ENCODE results near the gene UBASH3A.

Gene UBASH3A

GRCh38 chr21:42391297-42391696 lies 12.4 kb upstream of the UBASH3A start:
- Histone ChIP-seq H3K27me3 (peaks cover 0 to 4% (median 0%) of the 10 kb centered on the region in 11 experiments; a peak in 2 of 22 replicates), H3K27ac (no peak overlapping the region), H3K4me3 (no peak overlapping the region), H4K20me1 (no peaks in the 10 kb centered on the region), H3K4me2 (peak overlapping the region in 4 of 11 experiments; percentile 59 to 86 (median 78); a peak in 7 of 22 replicates), H3K4me1 (peaks cover 57 to 96% (median 76%) of the 10 kb centered on the region in 10 experiments), H3K9ac (no peak overlapping the region), H3K9me3 (replicated peaks in 1 of 11) (no peaks in the 10 kb centered on the region), H3K36me3 (peaks cover 0 to 8% (median 0%) of the 10 kb centered on the region in 11 experiments; a peak in 1 of 22 replicates)
- no peak for TF ChIP-seq Cebpa-rat (IDR thresholded peaks at IDR 0.05)

- peaks cover 0 to 19% (median 0%) of the 10 kb centered on the region in 11 experiments; a peak in 4 of 22 replicates for H3K27me3 ChIP-seq
These were observed 10.8 kb upstream of the UBASH3A start for GRCh38 chr21:42392731-42393442.

DNA sequence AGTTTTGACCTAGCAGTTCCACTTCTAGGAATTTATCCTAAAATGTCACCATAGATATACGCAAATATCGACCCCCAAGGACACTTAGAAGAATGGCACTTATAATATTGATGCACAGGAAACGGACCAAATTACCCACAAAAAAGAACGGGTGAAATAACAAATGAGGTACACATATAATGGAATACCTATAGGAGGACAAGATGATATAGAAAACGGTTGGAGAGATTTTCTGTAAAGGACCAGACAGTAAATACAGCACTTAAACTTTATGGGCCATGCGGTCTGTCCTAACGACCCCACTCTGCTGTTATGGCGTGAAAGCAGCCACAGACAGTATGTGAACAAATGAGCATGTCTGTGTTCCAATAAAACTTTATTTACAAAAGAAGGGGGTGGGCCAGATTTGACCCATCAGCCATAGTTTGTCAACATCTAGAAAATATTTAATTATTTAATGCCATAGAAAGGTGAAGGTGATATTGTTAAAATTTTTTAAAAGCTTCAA lies 10.2 kb upstream of the UBASH3A start:
- Histone ChIP-seq H3K27ac (peak overlapping the region in 2 of 11 experiments; percentile 19 to 24; a peak in 1 of 22 replicates), H3K4me2 (peak overlapping the region; percentile 56 to 86 (median 69)), H3K4me3 (no peak overlapping the region), H4K20me1 (no peaks in the 10 kb centered on the region), H3K9ac (no peak overlapping the region), H3K36me3 (peaks cover 0 to 2% (median 0%) of the 10 kb centered on the region in 11 experiments; a peak in 1 of 22 replicates), H3K4me1 (peaks cover 54 to 97% (median 78%) of the 10 kb centered on the region in 10 experiments), H3K9me3 (replicated peaks in 1 of 11) (no peaks in the 10 kb centered on the region), H3K27me3 (peaks cover 0 to 22% (median 0%) of the 10 kb centered on the region in 11 experiments; a peak in 4 of 22 replicates)
- TF ChIP-seq Cebpa-rat (IDR thresholded peaks at IDR 0.05): no peak

More at GRCh38 chr21:42392731-42393442, 10.8 kb upstream of the UBASH3A start:
- H3K36me3 ChIP-seq: peaks cover 0 to 8% (median 0%) of the 10 kb centered on the region in 11 experiments; a peak in 1 of 22 replicates
- TF ChIP-seq Cebpa-rat (IDR thresholded peaks at IDR 0.05): no peak
- peak overlapping the region in 5 of 11 experiments; percentile 12 to 37 (median 24); a peak in 5 of 22 replicates for H3K27ac ChIP-seq
- peaks cover 52 to 97% (median 78%) of the 10 kb centered on the region in 10 experiments for H3K4me1 ChIP-seq
- H3K4me3 ChIP-seq: no peak overlapping the region
- no peaks in the 10 kb centered on the region for H3K9me3 ChIP-seq (replicated peaks in 1 of 11)
- no peak overlapping the region; a peak in 1 of 22 replicates for H3K9ac ChIP-seq
- H3K4me2 ChIP-seq: peak overlapping the region; percentile 56 to 86 (median 69)
- H4K20me1 ChIP-seq: no peaks in the 10 kb centered on the region

- Histone ChIP-seq H3K4me2 (peak overlapping the region; percentile 37 to 92 (median 78); a peak in 21 of 22 replicates), H3K27ac (peak overlapping the region in 1 of 11 experiments; percentile 53; a peak in 1 of 22 replicates), H3K36me3 (no peaks in the 10 kb centered on the region)
These were observed 8.4 kb upstream of the UBASH3A start for GRCh38 chr21:42395302-42395701.

GRCh38 chr21:42395905-42396651 lies 7.6 kb upstream of the UBASH3A start, which contains the start of gene TMPRSS3:
TSS of gene TMPRSS3 (minus strand) at chr21:42396052. CDS start at chr21:42395417, 635 bp downstream.
- Histone ChIP-seq H3K9ac (peak within 1 kb of the TSS in 4 of 11 experiments; percentile 32 to 51 (median 48); a peak in 6 of 22 replicates), H3K4me1 (peaks cover 41 to 87% (median 67%) of the 10 kb centered on the region in 10 experiments), H4K20me1 (no peaks in the 10 kb centered on the region), H3K27me3 (peaks cover 0 to 22% (median 0%) of the 10 kb centered on the region in 11 experiments; a peak in 4 of 22 replicates), H3K9me3 (replicated peaks in 1 of 11) (peaks cover 0 to 2% (median 0%) of the 10 kb centered on the region in 11 experiments; a peak in 4 of 22 replicates), H3K4me3 (peak within 1 kb of the TSS in 3 of 10 experiments; percentile 10 to 41 (median 22); a peak in 3 of 20 replicates), H3K4me2 (peak within 1 kb of the TSS; percentile 37 to 92 (median 78)), H3K36me3 (no peaks in the 10 kb centered on the region), H3K27ac (peak within 1 kb of the TSS in 5 of 11 experiments; percentile 2 to 74 (median 53); a peak in 7 of 22 replicates)
- TF ChIP-seq Cebpa-rat (IDR thresholded peaks at IDR 0.05): no peak

More at GRCh38 chr21:42395302-42395701, 8.4 kb upstream of the UBASH3A start:
- peak overlapping the region in 2 of 10 experiments; percentile 17 to 22; a peak in 2 of 20 replicates for H3K4me3 ChIP-seq
- TF ChIP-seq Cebpa-rat (IDR thresholded peaks at IDR 0.05): no peak
- peaks cover 0 to 22% (median 0%) of the 10 kb centered on the region in 11 experiments; a peak in 4 of 22 replicates for H3K27me3 ChIP-seq
- H3K4me1 ChIP-seq: peaks cover 41 to 95% (median 71%) of the 10 kb centered on the region in 10 experiments
- H3K9ac ChIP-seq: no peak overlapping the region
- H4K20me1 ChIP-seq: no peaks in the 10 kb centered on the region
- H3K9me3 ChIP-seq (replicated peaks in 1 of 11): no peaks in the 10 kb centered on the region

DNA sequence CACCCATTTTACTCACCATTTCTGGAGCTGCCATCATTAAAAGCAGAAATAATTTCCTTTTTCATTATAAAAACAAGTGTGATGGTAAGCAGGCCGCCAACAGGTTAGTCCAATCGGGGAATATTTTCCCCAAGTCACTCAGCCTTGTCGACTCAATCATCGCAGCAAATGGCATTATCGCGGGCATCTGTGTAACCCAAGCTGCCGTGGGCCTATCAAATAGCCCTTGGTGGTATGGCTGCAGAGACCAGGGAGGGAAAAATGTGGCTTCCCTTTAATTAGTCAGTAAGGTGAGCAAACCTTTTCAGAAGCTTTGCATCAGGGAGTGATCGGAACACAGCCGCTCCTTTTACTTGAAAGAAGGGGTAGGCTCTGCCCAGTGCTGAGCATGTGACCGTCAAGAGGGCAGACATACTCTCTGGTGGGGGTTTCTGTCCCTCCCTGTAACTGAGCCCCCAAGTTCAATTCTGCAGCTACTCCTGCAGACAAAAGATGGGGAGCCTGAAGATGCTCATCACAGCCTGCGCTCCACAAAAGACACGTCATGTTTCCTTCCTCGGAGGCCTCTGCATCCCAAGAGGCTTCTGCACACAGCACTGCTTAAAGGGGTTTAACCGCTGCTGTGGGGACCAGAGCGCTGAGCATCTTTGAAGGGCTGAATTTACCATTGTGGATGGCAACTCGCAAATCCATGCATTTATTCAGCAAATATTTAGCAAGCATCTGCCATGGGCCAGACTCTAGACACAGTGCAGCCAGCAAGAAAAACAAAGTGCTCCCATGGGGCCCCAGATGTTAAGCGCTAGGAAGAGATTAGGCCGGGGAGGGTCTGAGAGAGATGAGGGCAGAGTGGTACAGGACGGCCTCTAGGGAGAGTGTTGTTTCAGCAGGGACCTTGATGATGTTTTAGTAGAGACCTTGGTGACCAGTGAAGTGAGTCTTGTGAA lies 6.6 kb upstream of the UBASH3A start:
- Histone ChIP-seq H3K4me1 (peaks cover 41 to 77% (median 67%) of the 10 kb centered on the region in 10 experiments), H3K4me2 (peak overlapping the region; percentile 47 to 92 (median 78); a peak in 21 of 22 replicates), H3K27ac (peak overlapping the region in 5 of 11 experiments; percentile 2 to 77 (median 74); a peak in 8 of 22 replicates), H3K4me3 (peak overlapping the region in 2 of 10 experiments; percentile 10 to 41; a peak in 2 of 20 replicates), H3K9me3 (replicated peaks in 1 of 11) (peaks cover 9 to 12% (median 10%) of the 10 kb centered on the region in 11 experiments; a peak in 21 of 22 replicates), H3K36me3 (no peaks in the 10 kb centered on the region), H4K20me1 (no peaks in the 10 kb centered on the region), H3K9ac (peak overlapping the region in 4 of 11 experiments; percentile 20 to 55 (median 48); a peak in 7 of 22 replicates), H3K27me3 (peaks cover 0 to 22% (median 0%) of the 10 kb centered on the region in 11 experiments; a peak in 4 of 22 replicates)
- TF ChIP-seq Cebpa-rat (IDR thresholded peaks at IDR 0.05): no peak

DNA sequence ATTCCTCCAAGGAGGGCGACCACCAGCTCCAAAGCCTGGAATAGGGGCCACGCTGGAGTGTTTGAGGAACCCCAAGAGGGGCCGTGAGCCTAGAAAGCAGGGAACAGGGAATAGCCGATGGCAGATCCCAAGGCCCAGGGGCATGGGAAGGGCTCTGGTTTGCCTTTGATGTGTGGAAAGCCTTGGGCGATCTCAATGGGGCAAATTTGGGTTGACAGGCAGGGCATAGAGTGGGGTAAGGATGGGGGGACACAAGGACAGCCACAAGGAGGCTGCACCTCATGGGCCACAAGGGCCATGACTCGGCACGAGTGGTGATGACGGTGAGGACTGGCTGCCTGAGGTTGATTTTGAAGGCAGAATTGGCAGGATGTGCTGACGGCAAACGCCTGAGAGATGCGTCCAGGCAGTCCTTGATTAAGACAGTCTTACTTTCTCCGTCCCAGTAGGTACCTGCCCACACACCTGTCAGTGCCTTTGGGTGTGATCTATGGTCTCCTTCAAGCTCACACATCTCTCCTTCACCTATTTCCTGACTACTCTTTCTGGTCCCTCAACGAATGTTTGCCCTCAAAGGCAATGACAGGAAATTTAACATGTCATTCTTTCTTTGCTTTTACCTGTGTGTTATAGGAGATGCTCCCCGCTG lies 5.8 kb upstream of the UBASH3A start:
- Histone ChIP-seq H4K20me1 (no peaks in the 10 kb centered on the region), H3K36me3 (no peaks in the 10 kb centered on the region), H3K4me1 (peaks cover 37 to 69% (median 60%) of the 10 kb centered on the region in 10 experiments), H3K9me3 (replicated peaks in 1 of 11) (peaks cover 12 to 18% (median 15%) of the 10 kb centered on the region in 11 experiments; a peak in 21 of 22 replicates), H3K27ac (peak overlapping the region in 5 of 11 experiments; percentile 2 to 77 (median 74); a peak in 9 of 22 replicates), H3K4me3 (no peak overlapping the region; a peak in 1 of 20 replicates), H3K27me3 (peaks cover 0 to 22% (median 0%) of the 10 kb centered on the region in 11 experiments; a peak in 4 of 22 replicates), H3K9ac (peak overlapping the region in 4 of 11 experiments; percentile 20 to 55 (median 48); a peak in 7 of 22 replicates), H3K4me2 (peak overlapping the region; percentile 47 to 92 (median 78))
- no peak for TF ChIP-seq Cebpa-rat (IDR thresholded peaks at IDR 0.05)
